GM18873 (cell line): ENCODE results near the gene CAMK2A.

ENCODE experiments used
- ATAC-seq: cut with Tn5 transposase; IDR thresholded peaks from one replicate; pipeline ENCODE4 v1.9.1; 2021; ENCODE audit warnings: mild to moderate bottlenecking, moderate library complexity, moderate number of reproducible peaks; ENCODE audit not compliant: unreplicated experiment, low FRiP score

Gene CAMK2A

DNA sequence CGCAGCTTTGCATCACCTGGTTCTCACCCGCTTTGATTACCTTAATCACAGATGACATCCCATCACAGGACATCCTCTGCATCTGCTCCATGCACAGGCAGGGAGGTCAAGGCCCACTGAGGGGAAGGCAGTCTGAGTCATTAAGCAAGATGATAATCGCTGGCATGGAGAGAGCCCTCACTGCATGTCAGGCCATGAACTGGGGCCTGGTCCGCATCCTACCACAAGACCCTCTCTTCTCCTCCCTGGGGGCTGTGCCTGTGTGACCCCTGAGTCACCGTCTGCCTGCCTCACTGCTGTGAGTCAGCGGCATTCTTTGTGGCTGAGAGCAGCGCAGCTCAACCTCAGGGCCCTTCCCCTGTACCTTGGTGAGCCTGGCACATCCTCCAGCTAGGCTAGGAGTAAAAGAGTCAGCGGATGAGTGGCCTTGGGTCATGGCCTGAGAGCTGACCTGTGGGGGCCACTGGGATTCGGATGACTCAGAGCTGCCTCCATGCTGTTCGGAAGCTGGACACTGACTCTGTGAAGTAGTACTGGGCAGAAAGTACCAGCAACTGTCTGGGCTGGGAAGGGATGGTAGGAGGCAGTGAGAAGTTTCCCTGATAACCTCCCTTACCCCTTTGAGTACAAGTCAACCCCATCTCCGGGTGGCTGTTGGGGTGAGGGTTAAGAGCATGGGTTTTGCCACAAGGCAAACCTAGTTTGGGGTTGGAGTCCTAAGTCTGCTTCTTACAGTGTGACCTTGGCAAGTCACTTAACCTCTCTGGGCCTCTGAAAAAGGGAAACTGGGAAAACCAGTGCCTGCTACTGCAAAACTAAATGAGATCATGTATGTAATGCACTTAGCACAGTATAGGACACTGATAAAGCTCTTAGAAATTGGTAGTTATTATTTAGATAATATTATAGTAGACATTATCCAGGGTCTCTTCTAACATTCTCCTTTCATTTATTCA, 27.8 kb upstream of the CAMK2A start:
- ATAC-seq: no peak

DNA sequence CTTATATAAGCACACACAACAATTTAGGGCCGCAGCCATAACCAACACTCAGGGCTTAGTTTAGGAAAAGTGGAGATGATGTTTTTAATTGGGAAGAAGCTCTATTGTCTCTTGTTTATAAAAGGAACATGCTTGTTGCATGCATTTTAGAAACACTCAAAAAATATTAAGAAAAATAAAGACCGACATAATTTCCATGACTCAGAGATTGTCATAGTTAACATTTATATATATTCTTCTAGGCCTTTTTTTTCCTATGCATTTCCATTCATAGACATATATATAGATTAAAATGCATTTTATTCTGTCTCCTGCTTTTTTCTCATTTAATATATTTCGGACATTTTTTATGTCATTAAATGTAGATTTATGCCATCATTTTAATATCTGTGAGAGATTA, 26.7 kb upstream of the CAMK2A start:
- ATAC-seq: no peak

DNA sequence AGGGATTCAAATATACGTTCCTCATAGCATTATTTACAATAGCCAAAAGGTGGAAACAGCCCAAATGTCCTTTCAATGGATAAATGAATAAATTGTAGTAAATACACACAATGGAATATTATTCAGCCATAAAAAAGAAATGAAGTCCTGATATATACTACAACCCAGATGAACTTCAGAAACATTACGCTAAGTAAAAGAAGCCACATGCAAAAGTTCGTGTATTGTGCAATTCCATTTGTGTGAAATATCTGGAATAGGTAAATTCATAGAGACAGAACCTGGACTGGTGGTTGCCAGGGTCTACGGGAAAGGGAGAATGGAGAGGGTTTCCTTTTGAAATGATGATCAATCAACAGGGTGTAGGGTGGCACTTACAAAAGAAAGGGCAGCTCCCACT, 25.7 kb upstream of the CAMK2A start:
- no peak for ATAC-seq

DNA sequence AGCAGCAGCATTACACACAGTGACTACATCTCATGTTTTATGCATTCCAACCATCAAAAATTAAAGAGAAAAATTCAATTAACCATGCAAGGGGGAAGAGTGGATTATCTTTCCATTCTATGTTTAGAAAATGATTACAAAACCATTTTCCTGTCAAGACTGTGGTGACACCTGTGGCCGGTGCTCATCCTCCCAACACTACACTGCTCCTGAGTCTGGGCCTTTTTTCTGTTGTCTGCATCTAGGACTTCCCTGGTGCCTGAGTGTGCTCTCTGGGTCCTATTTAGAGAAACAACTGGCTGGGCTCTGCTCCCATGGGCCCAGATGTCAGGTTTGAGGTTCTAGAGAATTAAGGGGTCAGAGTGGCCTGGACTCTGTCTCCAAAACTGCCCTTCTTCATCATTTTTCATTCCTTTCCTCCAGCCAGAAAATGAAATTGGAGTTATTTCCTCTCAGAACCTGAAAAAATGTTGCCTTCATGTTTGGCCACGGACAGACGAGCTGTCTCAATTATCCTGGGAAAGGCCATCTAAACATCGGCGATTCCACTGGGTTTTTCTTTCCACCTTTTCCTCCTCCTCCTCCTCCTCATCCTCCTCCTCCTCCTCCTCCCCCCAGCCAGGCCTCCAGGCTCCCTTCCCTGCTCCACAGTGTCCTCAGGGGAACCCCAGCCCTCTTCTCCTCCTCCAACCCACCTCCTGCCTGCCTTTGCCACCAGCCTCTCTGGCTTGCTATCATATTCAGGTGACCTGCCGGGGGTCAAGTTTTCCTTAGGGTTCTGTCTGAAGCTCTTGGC, 24.5 kb upstream of the CAMK2A start:
- ATAC-seq: no peak

DNA sequence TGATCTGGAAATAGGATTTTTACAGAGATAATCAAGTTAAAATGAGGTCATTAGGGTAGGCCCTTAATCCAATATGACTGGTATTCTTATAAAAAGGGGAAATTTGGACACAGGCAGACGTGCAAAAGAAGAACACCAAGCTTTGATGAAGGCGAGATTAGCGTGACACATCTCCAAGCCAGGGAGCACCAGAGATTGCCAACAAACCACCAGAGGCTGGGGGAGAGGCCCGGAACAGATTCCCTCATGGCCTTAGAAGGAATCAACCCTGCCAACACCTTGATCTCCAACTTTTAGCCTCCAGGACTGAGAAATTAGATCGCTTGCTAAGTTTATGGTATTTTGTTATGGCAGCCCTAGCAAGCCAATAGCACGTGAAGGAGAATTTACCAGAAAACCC, 23.9 kb upstream of the CAMK2A start:
- ATAC-seq: no peak

DNA sequence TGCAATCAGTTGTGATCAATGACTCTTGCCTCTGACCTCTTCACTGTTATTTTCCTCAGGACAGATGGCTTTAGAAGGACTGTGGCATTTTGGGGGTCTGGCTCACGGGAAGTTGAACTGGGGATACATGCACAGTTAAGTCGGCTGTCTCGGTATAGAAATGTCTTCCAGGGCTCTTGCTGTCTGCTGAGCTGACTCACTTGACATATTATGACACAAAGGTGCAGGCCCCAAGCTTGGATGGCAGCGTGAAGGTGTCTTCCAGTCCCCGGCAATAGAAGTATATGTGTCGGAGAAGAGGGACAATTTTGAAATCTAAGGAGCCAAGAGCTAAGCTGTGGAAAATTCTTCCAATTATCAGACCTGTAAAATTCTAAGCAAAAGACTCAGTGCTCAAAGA, 22.9 kb upstream of the CAMK2A start:
- ATAC-seq: no peak

DNA sequence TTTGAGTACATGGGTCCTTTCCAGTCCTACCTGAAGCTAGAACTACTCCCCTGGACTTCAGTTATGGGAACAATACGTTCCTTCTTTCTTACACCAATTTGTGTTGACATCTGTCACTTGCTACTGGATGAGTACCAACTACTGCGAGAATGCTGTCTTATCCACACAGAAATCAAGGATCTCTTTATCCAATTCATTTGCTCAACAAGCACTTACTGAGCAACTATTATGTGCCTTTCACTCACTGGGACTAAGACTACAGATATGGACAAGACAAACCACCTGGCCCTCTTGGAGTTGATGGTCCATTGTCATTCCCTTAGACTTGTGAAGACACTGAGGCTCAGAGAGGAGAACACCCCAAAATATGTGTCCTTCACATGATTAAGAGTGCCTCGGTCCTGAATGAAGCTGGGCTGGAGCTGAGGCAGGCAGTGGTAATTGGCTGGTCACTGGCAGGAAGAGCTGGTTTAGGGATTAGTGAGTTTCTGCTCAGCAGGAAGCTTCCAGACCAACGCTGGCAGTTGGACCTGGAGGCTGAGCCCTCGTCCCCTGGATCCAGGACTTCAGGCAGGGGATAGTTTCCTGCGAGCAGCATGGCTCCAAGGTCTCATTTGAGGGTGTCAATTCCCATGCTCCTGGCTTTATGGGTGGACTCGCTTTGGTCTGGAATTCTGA, 21.6 kb upstream of the CAMK2A start:
- no peak for ATAC-seq

DNA sequence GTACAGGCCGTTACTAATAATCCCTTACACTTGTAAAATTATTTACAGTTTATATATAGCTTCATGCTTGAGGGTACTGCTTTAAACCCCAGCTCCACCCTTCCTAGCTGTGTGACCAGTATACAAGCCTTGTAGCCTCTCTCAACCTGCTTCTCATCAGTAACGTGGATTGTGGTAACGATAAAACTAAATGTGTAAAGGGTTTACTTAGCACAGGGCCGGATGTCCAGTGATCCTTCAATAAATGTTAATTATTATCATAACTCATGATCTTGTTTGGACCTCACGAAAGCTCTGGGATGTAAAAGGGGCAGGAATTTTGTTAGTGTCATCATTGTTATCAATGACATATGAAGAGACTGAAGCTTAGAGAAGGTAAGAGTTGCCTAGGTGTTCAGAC, 20.7 kb upstream of the CAMK2A start:
- ATAC-seq: no peak

DNA sequence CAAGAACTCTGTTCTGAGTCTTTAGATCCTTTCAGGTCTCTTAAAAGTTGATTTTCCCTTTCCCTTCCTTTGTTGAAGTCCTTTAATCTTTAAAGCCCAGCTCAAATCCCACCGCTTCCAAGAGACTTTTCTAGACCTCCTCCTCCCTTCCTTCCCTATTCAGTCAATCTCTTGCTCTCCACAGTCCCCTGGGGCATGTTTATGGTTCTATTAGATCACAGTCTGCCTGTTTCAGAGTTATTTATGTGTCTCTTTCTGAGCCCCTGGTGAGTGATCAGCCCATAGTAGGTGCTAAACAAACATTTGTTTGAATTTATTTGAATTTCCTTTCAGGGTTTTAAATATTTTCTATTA, 20.3 kb upstream of the CAMK2A start:
- ATAC-seq: no peak

DNA sequence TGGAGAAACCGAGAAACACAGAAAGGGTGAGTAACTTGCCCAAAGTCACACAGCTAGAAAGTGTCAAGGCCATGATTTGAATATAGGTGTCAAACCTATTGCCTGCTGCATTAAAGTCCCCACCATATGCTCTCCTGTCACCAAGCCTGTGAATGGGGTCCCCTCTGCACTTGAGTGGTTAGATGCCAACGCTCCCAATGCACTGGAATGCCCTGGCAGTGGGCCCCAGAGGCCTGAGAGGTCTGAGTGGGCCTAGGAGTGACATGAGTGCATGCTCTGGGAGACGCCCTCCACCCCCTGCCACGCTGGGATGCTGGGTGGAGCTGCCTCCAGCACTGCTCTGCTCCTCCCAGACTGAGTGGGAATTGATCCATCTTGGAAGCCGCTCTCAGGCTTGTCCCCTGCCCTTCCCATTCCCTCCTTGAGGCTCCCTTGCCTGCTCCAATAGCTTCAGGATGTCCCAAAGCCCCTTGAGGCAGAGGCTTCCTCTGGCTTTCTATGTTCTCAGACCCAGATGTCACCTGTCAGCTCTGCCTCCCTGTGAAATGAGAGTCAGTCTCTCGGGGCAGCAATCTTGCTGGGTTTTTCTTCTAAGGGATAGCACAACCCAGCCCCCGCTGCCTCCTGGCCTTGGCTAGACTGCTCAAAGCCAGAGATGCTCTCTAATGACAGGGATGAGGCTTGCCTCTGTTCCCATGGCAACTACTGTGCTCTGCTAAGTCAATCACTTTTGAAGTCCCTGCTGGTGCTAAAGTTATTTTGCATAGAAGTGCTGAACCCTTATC, 19.7 kb upstream of the CAMK2A start:
- ATAC-seq: no peak

DNA sequence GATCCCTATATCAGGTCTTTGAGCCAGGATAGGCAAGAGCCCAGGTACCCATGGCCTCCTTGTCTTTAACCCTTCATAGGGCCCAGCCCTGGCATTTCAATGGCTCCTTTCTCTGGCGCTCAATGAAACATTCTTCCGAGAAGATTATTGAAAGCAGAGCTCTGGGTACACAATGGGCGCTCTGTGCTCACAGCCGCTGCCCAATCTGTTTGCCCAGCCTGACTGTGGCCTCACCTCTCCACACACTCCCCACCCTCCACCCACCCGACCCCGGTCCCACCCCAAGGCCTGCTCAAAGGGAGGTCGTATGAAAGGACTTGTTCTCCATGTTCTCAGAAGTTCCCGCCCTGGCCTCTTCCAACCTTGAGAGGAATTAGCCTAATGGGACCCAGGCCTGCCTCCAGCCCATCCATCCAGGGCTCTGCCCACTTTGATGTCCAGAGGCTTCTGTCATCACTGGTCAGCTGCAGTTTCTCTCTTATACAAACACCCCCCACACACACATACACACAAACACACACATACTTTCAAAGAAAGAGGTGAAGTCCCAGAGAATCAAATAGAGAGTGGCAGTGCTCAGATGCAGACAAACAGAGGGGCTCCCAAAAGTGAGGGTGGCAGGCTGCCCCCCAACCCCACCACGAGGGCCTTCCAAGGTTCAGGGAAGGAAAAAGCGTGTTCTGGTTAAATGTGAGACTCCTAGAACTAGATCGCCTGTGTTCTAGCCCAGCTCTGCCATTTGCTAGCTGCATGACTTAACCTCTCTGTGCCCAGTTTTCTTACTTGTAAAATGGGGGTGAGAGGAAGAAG, 18.2 kb upstream of the CAMK2A start:
- ATAC-seq: no peak

DNA sequence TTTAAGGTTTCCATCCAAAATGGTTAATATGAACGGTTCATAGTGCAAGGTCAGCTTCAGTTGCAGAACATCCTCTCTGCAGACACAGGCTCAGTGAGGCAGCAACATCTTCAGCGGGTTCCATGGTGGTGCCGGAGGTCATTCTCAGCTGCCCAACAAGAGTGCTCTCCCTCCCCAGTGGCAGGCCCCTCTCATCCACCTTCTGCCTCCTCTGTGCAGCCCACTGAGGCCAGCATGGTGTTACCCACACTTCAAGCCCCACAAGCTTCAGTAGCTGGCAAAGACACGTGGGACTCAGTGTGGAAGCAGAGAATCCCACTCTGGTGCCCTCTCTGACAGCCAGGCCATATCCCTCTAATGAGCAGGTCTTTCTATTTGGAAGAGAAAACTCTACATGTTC, 17.2 kb upstream of the CAMK2A start:
- no peak for ATAC-seq

DNA sequence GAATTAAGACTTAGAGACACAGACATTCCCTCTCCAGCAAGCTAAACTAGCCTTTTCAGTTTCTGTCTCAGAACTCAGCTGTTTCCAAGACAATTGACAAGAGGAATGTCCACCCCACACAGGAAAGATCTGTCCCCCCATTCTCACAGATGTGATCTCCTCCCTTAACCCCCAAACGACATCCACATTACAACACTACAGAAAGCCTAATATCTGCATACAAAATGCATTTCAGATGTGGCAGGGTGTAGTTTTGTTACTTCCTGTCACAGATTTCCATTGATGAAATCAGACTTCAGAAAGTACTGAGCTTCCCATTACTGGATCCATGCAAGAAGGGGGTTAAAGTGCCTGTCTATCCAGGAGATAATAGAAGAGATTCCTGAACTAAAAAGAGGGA, 16.0 kb upstream of the CAMK2A start:
- no peak for ATAC-seq

DNA sequence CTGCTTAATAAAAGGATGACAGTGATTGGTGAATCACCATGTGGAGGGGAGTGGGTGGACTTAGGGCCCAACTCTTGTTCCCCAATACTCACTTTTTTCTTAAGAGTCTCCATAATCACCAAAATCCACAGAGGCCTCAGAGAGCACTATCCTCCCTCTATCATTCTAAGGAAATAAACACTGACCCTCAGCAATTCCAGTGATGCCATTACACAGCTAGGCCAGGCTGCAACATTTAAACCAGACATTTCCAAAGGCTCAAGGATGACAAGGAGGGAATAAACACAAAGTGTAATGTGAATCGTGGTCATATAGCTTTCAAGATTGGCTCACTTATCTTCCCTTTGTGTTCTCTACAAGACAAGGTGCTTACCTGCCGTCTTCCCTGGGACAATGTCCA, 15.5 kb upstream of the CAMK2A start:
- ATAC-seq: no peak

DNA sequence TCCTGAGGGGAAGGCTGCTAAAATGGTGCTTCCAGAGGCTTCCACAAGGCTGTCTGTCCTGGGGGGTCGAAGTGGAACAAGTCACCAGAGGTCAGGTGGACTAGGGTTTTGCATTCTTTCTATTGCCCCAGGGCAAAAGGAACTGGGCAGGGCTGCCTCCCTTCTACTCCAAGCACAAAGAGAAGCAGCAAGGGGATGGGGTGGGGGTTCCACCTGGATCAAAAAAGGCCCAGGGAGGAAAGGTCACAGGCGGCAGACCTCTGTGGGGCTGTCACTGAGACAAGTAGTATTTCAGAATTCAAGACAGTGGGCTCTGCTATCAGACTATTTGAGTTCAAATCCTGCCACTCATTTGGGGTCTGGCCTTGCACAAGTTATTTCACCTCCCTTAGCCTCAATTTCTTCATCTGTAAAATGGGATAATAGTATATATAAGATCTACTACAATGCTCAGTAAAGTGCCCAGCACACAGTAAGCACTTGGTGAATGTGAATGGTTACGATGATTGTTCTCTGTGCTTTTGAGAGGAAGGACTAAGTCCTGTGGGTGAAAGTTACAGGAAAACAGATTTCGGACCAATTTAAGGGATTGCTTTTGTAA, 15.0 kb upstream of the CAMK2A start:
- ATAC-seq: no peak

DNA sequence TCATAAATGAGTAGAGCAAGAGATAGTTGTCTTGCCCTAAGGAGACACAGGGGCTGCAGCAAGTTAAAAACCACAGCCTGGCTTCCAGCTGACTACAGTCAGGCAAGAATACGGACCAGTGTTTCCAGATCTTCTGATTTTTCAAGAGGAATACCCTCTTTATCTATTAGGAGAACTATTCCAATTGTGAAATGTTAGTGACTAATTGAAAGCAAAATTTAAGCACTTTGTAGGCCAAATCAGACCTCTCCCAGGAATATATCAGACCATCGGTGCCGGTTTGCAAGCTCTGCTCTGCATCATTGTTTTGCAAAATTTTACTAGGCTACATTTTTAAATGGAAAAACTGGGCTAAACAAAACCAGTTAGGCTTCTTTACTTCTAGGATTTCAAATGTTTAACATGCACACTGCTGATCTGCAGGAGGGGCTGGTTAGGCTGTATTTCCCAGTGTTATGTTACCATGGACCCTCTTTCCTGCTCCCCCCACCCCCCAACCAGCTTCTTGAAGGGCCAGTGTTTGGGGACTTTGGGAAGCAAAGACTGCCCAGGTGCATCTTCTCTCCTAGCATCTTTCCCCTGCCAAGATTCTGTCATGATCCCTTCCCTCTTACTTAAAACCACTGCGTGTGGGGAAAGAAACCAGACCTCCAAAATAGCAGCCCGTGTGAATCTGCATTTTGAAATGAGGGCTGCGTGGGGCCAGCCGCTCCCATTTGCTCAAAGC, 14.2 kb upstream of the CAMK2A start:
- ATAC-seq: no peak

DNA sequence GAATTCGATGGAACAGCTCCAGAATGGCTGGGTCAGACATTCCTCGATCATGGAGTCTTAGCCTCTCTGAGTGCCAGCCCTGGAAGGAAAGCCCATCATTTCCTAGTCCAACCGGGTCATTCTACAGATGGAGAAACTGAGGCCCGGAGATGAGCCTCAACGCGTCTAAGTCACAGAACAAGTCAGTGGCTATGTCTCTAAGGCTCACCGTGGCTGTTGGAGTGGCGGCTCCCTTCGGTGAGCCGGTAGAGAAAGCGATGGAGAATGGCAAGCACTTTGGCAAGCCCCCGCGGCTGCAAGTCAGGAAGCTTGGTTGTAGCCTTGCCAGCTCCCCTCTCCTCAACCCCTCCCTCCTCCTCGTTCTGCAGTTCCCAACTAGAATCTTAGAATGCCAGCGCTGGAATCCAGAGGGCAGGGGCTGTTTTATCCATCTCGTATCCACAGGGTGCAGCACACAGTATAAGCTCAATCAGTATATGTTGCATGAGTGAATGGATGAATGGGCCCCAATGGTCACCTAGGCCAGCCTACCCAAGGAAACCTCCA, 13.6 kb upstream of the CAMK2A start:
- ATAC-seq: no peak

DNA sequence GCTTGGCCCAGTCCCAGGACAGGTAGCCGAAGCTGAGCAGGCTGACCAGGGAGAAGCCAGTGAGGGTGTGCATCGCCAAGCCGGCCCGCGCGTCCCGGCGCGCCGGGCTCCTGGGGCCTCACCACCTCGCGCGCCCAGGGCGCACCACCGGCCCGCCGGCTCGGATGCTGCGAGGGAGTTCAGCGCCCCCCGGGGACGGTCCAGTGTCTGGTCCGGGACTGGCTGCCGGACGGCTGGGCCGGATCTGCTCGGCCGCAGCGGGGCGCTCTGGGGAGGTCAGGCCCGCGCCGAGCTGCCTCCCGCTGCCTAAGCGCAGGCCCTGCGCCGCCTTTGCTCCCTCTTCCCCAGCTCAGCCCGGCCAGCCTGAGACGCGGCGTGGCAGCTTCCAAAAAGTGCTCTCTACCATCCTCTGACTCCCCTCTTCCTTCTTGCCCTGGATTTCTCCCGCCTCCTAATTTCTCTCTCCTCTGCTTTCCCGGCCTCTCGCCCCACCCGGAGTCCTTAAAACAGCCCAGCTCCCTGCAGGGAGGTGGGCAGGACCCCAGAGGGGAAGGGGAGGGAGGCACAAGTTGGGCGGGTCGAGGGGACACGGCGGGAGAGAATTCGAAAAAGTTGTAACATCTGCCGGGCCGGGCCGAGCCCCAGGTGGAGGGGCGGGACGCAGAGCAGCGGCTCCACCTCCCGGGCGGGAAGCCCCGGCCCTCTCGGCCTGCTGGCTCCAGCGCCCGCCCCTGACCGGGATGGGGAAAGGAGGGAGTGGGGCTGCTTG, 12.9 kb upstream of the CAMK2A start, which contains the start of gene ARSI:
ARSI (minus strand) TSS at position 605 of the 769 bp plus-strand sequence; CDS start at position 73, 532 bp downstream.
- ATAC-seq: no peak
